GM18907 (cell line): ENCODE data around the gene SOHLH1.

Experiments used
- ATAC-seq: cut with Tn5 transposase; IDR thresholded peaks from one replicate; pipeline ENCODE4 v1.9.1; 2021; ENCODE audit warnings: mild to moderate bottlenecking, moderate library complexity; ENCODE audit not compliant: unreplicated experiment

The SOHLH1 gene

GRCh38 chr9:135704483-135704882 is 5.2 kb upstream of the SOHLH1 start:
- ATAC-seq, result no peak

GRCh38 chr9:135703726-135704125 is 4.4 kb upstream of the SOHLH1 start:
- no peak for ATAC-seq

- no peak for ATAC-seq
These were observed 2.9 kb upstream of the SOHLH1 start, which contains the start of gene KCNT1 for GRCh38 chr9:135701959-135702721. KCNT1 (plus strand) TSS chr9:135702185; CDS start chr9:135702259, 74 bp downstream.

DNA sequence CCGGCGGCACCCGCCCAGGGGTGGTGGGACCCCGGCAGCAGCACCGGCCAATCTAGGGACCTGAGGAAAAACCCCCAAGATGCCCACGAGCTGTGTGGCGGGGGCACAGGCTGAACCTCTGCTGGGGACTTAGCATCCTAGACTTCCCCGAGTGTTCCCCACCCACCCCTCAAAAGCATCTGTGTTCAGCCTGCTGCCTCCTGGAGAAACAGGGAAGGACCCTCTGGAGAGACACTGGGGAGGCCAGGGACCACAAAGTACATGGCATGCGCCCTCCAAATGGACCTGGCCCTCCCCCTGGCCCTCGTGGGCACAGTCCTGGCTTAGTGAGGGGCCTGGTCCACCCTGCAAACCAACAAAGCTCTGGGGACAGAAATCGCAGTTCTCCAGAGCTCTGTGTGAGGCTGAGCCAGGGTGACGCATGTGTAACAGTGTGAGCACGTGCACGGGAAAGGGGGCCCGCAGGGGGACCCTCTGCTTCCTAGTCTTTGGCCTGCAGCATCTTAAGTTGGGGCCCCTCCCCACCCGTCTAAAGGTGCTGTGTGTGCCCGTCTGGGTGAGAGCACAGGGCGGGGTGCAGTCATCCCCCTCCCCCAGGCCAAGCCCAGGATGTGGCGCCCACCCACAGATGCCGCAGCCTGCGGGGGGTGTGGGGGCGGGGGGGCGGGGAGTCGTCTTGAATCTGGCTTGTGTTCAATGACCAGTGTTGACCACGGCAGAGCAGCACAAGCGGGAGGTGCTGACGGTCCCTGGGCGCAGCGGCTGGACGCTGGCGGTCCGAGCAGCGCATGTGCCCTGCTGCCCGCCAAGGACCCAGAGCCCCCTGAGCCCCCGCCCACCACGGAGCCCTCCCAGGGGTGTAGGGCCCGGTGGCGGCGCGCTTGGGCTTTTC is 2.0 kb upstream of the SOHLH1 start:
- ATAC-seq, result no peak

DNA sequence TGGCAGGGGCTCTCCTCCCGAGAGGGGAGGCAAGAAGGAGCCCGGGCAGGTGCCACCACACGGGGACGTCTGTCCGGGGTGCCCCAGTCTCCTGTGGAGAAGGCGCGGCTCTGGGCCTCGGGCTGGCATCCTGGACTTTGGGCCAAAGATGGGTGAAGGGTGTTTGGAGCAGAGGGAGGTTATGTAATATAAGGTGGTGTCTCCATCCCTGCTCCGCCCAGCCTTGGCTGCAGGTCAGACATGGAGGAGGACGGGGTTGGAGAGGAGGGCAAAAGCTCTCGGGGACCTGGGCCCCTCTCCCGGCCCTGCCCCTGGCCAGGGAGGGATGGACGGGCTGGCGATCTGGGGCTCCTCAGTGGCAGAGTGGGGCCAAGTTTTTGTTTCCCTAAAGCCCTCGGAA is 1.2 kb upstream of the SOHLH1 start:
- ATAC-seq, result no peak

DNA sequence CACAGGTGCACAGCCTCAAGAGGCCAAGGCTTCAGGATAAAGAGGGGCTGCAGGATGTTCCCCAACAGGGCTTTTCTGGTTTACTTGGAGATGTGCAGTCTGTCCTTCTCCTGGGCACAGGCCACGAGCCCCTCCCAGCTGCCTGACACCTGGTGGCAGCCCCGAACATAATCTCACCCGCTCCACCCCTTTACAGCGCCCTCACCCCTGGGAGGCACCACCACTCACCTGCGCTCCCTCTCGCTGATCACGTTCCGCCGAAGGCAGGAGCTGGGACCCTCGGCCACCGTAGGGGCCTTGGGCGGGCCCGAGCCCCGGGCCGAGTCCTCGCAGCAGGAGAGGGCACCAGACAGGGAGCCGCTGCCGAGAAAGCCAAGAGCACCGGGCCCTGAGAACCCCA is 514 bp downstream of the SOHLH1 start:
- ATAC-seq, result no peak

GRCh38 chr9:135698236-135698635 is 1.0 kb downstream of the SOHLH1 start:
- ATAC-seq, result no peak

DNA sequence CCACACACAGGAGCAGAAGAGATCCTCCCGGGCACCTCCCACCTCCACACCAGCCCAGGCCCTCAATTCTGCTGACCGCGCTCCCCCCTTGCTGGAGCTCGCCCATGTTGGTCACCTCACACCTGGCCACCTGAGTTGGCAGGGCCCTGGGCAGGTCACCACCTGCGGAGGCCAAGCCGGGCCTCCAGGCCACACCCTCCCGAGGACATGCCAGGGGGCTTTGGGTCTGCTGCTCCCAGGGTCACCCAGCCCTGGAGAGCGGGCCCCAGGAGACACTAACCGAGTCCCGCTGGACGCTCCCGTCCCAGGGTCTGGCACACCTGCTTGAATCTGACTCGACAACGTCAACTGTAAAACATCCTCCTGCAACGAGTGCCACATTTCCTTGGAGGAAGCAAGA is 2.1 kb downstream of the SOHLH1 start:
- ATAC-seq, result no peak

DNA sequence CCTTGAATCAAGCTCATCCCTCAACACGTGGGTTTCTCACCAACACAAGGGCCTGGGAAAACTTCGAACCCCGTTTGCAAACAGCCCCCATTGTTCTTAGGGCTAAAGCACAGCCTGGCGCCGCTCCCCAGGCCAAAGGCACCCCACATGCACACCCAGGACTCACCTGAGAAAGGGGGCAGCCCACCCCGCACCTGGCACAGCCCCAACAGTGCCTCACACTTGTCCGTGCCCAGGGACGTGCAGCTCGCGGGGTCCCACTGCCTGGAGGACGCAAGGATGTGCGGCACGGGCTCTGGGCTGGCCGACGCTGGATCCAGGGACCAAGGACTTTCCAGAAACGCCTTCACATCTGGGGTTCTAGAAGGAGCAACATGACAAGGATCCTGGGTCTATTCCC is 2.8 kb downstream of the SOHLH1 start:
- no peak for ATAC-seq

DNA sequence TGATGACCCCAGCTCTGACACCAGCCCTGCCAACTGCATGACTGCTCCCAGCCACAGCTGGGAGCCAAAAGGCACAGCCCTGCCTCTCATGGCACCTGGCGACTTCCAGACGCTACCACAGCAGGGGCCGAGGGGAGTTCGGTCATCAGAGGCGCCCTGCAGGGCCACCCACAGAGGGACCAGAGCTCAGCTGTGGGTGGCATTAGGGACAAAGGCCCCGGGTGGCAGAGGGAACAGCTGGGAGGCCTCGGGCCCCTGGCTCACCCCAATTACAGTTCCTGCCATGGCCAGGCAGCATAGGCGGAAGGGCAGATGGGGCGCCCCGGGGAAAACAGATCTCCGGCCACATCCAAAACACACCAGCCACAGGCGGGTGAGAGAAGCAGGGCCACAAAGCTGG is 3.6 kb downstream of the SOHLH1 start:
- no peak for ATAC-seq

DNA sequence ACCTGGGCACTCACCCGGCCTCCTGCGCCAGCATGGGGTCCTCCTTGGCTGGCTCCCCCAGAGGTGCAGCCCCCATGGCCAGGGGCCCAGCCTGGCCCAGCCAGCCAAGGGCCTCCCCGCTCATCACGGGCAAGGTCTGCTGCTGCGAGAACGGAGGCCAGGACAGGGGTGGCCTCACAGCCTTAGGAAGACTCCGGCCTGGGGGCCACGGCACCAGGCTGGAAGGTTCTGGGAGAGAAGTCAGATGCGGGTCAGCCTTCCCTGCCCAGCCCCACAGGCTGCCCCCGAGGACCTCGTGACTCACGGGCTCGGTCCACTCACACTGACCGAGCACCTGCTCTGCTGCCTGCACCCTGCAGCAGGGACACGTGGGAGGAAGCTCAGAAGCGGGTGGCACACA is 4.2 kb downstream of the SOHLH1 start:
- ATAC-seq, result no peak

DNA sequence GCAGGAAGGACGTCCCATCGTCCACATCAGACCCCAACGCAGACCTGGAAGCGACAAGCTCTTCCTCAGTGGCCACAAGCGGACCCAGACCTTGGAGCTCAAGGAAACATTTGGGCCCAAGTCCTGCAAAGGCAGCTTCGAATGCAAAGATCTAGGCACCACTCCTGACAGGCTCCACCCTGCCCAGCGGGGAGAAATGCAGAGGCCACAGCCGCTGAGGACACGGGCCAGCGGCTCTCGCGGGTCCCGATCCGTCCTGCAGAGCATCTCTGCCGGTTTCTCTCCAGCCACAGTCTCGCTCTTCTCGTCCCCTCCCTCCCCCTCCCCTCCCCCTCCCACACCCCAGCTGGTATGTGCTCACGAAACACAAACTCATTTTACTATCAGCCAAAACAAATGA is 4.9 kb downstream of the SOHLH1 start:
- no peak for ATAC-seq

- ATAC-seq, result no peak
These were observed 5.5 kb downstream of the SOHLH1 start for GRCh38 chr9:135693771-135694170.

GRCh38 chr9:135693265-135693664 is 6.0 kb downstream of the SOHLH1 start:
- no peak for ATAC-seq

DNA sequence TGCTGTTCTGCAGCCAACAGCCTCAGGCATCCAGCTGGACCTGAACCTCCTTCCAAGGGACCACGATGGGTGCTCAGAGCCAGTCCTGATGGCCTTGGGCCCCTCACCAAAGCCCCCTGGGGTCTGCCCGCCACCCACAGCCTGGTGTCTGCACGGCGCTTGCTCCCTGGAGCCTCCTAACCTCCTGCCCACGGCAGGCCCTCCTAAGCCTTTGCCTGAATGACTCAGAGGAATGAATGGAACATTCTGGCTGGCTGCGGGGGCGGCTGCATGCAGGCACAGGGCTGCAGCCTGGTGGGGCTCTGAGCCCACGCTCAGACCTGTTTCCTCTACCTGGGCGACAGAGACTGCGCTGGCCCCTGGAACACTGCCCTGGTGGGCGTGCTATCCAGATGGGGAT is 6.9 kb downstream of the SOHLH1 start:
- no peak for ATAC-seq

- no peak for ATAC-seq
These were observed 8.3 kb downstream of the SOHLH1 start for GRCh38 chr9:135690836-135691570.

DNA sequence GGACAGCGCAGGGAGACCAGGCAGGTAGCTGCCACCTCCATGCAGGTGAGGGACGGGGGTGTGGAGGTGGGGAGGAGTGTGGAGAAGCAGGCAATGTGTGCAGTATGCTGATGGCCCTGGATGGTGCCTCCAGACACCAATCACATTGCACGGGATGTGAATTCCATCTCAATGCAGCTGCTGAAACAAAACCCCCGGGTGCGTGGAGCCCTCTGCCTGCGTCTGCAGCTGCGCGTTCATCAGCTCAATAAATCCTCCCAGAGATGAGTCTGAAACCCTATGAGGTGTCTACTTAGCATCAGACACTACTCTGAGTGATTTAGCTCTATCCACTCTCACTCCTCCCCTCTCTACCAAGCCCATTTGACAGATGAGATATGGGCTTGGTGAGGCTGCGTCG is 10.3 kb downstream of the SOHLH1 start:
- no peak for ATAC-seq

GRCh38 chr9:135687216-135687615 is 12.1 kb downstream of the SOHLH1 start:
- no peak for ATAC-seq

- no peak for ATAC-seq
These were observed 14.6 kb downstream of the SOHLH1 start for GRCh38 chr9:135684691-135685090.

GRCh38 chr9:135683401-135684034 is 15.8 kb downstream of the SOHLH1 start:
- no peak for ATAC-seq

- ATAC-seq, result no peak
These were observed 18.1 kb downstream of the SOHLH1 start for GRCh38 chr9:135681161-135681560.
